DOHH2 (cell line): ENCODE data around the gene PAX3.

ENCODE experiments used
- CTCF ChIP-seq: fragments of 200-600 bp; sonication (generic); IDR thresholded peaks from one replicate; pipeline ENCODE4 v1.5.1; 2014; ENCODE audit warnings: antibody characterized with exemption, mild to moderate bottlenecking, low read depth, low read length; ENCODE audit not compliant: poor library complexity, severe bottlenecking
- EZH2phosphoT487 ChIP-seq: fragments of 200-600 bp; sonication (generic); IDR thresholded peaks from 2 replicates; pipeline ENCODE4 v1.6.1; 2017; ENCODE audit warnings: borderline replicate concordance, mild to moderate bottlenecking, antibody characterized with exemption, low read length, moderate library complexity, mixed read lengths

- TF ChIP-seq CTCF (no peak), EZH2phosphoT487 (no peak)
Observed at GRCh38 chr2:222283634-222284033, 15.2 kb downstream of the PAX3 start.
